Tibial artery (tissue), 4 donors: ENCODE results near the gene TRIM5.
A peak's percentile ranks its signal among the peaks of the same experiment; 100 is the strongest.

ENCODE experiments used
- DNase-seq, 2 donors: peaks; one replicate each; pipeline ENCODE4 v3.0.0-alpha.2; 2019
- H3K27ac ChIP-seq, 2 donors: fragments of 200-600 bp; sonication (generic) in 1 of 2; 1 replicate in 1 of 2; 2 replicates in 1 of 2; pipeline ENCODE4 v1.5.1; 2018 to 2019; ENCODE audit warnings: mild to moderate bottlenecking in 1 of 2
- H3K27me3 ChIP-seq, 2 donors: fragments of 200-600 bp; sonication (generic) in 1 of 2; one replicate each; pipeline versions ENCODE4 v1.5.1 to v1.6.0; 2016 to 2019
- H3K36me3 ChIP-seq, 3 donors: fragments of 200-600 bp; sonication (generic) in 2 of 3; one replicate each; pipeline ENCODE4 v1.5.1; 2016 to 2019; ENCODE audit warnings: mild to moderate bottlenecking in 2 of 3
- H3K4me1 ChIP-seq, 4 donors: fragments of 200-600 bp; sonication (generic) in 2 of 4; 1 replicate in 3 of 4; 2 replicates in 1 of 4; pipeline ENCODE4 v1.5.1; 2016 to 2019
- H3K4me3 ChIP-seq, 2 donors: fragments of 200-600 bp; sonication (generic) in 1 of 2; 1 replicate in 1 of 2; 2 replicates in 1 of 2; pipeline ENCODE4 v1.5.1; 2018 to 2019; ENCODE audit warnings: mild to moderate bottlenecking in 2 of 2
- H3K9me3 ChIP-seq, 3 donors: fragments of 200-600 bp; sonication (generic) in 1 of 3; one replicate each; pipeline ENCODE4 v1.5.1; 2016 to 2019
- CTCF ChIP-seq, 2 experiments: fragments of 200-600 bp in 1 of 2; fragments of 450-650 bp in 1 of 2; IDR thresholded peaks; one replicate each; pipeline ENCODE4 v1.5.1; 2017 to 2019; ENCODE audit warnings: antibody characterized with exemption in 2 of 2, mild to moderate bottlenecking in 1 of 2, moderate library complexity in 1 of 2
- intact Hi-C: fragments of 100-400 bp; cut with DNase I; formaldehyde crosslinking; loops from one replicate; pipeline ENCODE4 v1.15.0; 2023; ENCODE audit warnings: low total_unique reads

The TRIM5 gene

GRCh38 chr11:5713695-5714094 is 28.8 kb upstream of the TRIM5 start:
- Histone ChIP-seq H3K9me3 (no peaks in the 10 kb centered on the region), H3K36me3 (peaks cover 5 to 12% (median 6%) of the 10 kb centered on the region in 3 donors), H3K4me1 (no peaks in the 10 kb centered on the region), H3K27me3 (no peaks in the 10 kb centered on the region), H3K4me3 (no peak overlapping the region), H3K27ac (no peak overlapping the region)
- no peak for TF ChIP-seq CTCF (IDR thresholded peaks at IDR 0.05)
- no peak for DNase-seq
- intact Hi-C loops = no loop called here

- no peak overlapping the region for H3K4me3 ChIP-seq
- DNase-seq = no peak
- no peaks in the 10 kb centered on the region for H3K4me1 ChIP-seq
- H3K36me3 ChIP-seq = peaks cover 11 to 24% (median 16%) of the 10 kb centered on the region in 3 donors
- no peak overlapping the region for H3K27ac ChIP-seq
- H3K27me3 ChIP-seq = no peaks in the 10 kb centered on the region
- intact Hi-C loops = no loop called here
- no peaks in the 10 kb centered on the region for H3K9me3 ChIP-seq
- peak in 1 of 2 experiments; percentile 14 for TF ChIP-seq CTCF (IDR thresholded peaks at IDR 0.05)
Measured at GRCh38 chr11:5712507-5712906, 27.6 kb upstream of the TRIM5 start.

- no peak overlapping the region for H3K27ac ChIP-seq
- no peaks in the 10 kb centered on the region for H3K27me3 ChIP-seq
- intact Hi-C loops = no loop called here
- H3K4me3 ChIP-seq = no peak overlapping the region
- H3K4me1 ChIP-seq = no peaks in the 10 kb centered on the region
- peaks cover 28 to 50% (median 45%) of the 10 kb centered on the region in 3 donors for H3K36me3 ChIP-seq
- no peaks in the 10 kb centered on the region for H3K9me3 ChIP-seq
- no peak for DNase-seq
- no peak for TF ChIP-seq CTCF (IDR thresholded peaks at IDR 0.05)
Measured at GRCh38 chr11:5705688-5706087, 20.8 kb upstream of the TRIM5 start.

GRCh38 chr11:5703741-5704536 is 19.1 kb upstream of the TRIM5 start:
- Histone ChIP-seq H3K4me1 (no peaks in the 10 kb centered on the region), H3K4me3 (no peak overlapping the region), H3K36me3 (peaks cover 31 to 43% (median 43%) of the 10 kb centered on the region in 3 donors), H3K27me3 (no peaks in the 10 kb centered on the region), H3K9me3 (no peaks in the 10 kb centered on the region), H3K27ac (no peak overlapping the region)
- intact Hi-C loops = no loop called here
- no peak for DNase-seq
- no peak for TF ChIP-seq CTCF (IDR thresholded peaks at IDR 0.05)

GRCh38 chr11:5701055-5701577 is 16.2 kb upstream of the TRIM5 start:
- intact Hi-C loops = no loop called here
- Histone ChIP-seq H3K36me3 (peaks cover 19 to 45% (median 43%) of the 10 kb centered on the region in 3 donors), H3K27me3 (no peaks in the 10 kb centered on the region), H3K9me3 (no peaks in the 10 kb centered on the region), H3K27ac (no peak overlapping the region), H3K4me3 (no peak overlapping the region), H3K4me1 (no peaks in the 10 kb centered on the region)
- TF ChIP-seq CTCF (IDR thresholded peaks at IDR 0.05) = no peak
- no peak for DNase-seq
